Fibroblast of skin of right quadriceps (primary cell): ENCODE measurements around the gene SEMA4D.

Experiments
- DNase-seq: peaks from one replicate; pipeline ENCODE4 v3.0.0-alpha.2; 2013

The SEMA4D gene

DNA sequence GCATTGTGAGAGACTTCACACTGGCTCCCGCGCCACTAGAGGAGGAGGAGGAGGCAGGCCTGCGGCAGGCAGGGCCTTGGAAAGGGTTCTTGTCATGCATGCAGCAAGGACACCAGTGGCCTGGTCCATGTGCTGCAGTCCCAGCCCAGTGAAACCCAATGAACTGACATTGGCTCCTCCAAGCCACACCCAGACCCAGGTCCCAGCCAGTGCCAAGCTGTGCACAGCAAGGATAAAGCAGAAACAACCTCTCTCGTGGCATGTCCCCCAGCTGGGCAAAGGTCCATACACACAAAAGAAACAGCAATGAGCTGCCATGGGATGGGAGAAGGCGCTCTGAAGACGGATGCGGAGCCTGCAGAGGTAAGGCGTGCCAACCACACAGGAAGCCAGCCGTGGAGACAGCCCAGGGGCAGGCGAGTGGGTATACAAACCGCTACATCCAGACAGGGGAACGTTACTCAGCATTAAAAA is 89.2 kb downstream of the SEMA4D start:
- no peak for DNase-seq

DNA sequence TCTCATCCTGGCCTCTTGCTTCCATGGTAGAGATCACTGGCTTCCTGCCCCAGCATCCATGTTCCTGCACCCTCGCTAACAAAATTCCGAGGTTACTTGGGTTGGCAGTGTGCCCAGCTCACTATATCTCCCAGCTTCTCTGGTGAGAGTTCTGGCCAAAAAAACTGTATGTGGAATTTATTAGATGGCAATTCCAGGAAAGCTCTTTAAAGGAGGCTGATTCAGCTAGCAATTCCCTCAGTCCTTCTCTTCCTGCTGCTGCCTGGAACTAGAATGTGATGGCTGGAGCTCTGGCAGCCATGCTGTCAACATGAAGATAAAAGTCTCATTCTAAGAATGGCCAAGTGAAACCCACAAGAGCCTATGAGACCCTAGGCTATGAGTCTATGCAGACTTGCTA is 90.8 kb downstream of the SEMA4D start:
- DNase-seq, result peak; percentile 67

DNA sequence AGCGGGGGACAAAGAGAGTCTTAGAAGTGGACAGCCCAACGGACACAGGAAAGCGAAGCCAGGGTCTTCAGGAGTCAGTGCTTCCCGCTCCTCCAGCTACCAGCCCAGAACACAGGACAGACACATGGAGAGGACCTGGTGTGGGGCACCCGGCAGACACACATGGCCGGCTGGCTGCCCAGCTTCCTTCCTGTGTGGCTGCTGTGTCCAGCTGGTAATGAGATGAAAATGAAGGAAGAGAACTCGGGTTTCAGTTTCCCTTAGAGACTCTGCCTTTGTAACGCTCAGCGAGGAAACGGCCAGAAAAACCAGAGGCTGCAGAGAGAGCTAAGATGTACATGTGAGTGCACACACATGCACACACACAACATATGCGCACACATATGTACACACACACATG is 92.1 kb downstream of the SEMA4D start:
- DNase-seq, result no peak

DNA sequence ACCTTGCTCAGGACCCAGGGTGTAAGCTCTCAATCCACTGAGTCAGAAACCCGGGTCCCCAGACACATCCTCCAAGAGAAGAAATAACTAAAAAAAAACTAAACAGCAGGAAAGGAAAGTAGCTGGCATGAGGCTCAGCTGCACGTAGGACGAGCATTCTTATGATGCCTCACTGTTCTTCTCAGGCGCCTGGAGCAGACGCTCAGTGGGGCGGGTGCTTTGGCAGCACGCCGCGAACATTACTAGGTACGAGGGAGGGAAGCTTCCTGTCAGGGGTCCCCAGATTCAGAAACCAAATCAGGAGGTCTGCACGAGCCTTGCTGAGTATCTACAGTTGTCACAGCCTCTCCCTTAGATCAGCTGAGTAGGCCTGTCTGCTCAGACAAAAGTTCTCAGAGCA is 93.8 kb downstream of the SEMA4D start:
- DNase-seq, result no peak

DNA sequence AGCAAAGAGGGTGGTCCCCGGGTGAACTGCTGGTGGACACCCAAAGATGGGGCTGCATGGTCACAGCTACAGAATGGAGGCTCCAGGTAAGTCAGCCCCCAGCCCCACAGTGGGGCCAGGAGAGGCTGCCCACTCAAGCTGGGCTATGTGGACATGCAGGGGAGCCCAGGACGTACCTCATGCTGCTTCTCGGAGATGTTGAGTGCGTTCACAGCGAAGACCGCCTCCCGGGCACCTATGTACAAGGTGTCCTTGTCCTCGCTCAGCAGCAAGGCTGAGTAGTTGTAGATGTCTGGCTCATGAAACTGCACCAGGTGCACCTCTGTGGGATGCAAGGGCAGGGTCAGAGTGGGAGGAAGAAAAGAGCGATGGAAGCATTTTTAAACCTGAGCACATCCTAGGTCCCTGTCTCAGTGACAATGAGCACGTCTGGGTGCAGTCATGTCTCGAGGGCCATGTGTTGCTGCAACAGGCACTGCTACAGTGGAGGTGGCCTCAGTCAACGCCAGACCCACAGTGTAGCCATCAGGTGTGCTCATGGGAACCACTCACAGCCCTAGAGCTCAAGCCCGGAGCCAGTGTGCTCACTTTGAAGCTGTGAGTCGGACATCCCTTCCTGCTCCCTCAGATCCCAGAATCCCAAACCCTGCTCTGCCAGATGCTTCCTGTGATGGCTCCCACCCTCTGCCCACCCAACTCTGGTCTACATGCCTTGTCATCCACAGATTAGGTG is 95.1 kb downstream of the SEMA4D start:
- no peak for DNase-seq

DNA sequence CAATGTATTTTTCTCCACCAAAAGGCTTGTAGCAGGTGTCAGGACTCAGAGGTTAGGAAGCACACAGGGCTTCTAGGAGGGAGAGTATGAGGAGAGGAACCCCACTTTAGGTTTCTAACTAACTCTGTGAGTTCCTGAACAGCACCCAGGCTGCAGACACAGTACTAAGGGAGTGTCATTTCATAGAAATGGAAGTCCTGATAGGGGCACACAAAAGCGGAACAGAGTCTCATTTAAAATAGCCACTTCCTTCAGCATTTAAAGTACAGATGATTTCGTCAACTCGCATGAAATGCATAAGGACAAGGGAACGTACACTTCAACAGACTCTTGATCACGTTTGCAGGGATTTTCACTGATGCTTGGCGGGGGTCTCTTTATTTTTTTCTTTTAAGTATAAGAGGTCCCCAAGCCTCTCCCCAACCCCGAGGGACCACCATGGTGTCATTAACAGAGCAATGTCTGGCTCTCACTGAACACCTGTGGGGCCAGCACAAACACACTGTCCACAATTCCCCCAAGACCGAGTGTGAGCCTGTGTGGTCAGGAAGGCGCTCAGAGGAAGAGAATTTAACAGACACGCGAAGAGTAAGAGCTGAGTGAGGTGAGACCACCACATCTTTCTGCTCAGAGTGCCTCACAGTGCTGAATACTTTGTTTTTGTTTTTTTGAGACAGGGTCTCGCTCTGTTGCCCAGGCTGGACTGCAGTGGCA is 97.4 kb downstream of the SEMA4D start:
- no peak for DNase-seq

DNA sequence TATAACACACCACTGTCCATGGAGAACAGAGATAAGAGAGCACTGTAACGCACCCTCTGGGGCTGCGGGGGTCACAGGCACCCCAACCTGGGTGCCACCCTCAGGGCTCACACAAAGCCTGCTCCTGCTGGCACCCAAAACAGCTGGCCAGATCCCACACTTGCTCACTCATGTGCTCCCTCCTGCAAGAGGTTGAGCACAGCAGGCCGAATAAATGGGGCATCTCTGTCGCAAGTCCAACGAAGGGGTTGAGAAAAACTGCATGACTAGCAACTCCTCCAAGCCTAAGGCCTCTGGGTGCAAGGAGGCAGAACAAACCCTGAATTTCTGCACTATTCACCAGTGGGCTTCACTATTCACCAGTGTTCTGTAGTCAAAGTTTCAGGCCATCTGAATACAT is 99.3 kb downstream of the SEMA4D start:
- DNase-seq, result no peak

DNA sequence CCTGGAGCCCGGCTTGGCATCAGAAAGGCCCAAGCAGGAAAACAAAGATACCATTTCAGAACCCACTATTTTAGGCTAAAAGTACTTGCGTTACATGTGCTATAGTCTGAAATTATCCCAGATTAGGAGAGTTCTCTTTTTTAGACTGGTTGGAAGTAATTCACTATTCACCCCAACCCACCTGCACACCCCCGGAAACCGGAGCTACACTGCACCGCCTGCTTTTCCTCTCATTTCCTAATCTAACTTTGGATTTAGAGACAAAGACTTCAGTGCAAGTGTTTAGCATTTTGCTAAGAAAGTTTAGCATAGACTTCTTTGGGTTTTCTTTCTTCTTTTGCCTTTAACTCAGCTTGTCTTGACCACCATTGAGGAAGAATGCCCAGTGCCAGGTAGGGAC is 100.4 kb downstream of the SEMA4D start:
- no peak for DNase-seq

DNA sequence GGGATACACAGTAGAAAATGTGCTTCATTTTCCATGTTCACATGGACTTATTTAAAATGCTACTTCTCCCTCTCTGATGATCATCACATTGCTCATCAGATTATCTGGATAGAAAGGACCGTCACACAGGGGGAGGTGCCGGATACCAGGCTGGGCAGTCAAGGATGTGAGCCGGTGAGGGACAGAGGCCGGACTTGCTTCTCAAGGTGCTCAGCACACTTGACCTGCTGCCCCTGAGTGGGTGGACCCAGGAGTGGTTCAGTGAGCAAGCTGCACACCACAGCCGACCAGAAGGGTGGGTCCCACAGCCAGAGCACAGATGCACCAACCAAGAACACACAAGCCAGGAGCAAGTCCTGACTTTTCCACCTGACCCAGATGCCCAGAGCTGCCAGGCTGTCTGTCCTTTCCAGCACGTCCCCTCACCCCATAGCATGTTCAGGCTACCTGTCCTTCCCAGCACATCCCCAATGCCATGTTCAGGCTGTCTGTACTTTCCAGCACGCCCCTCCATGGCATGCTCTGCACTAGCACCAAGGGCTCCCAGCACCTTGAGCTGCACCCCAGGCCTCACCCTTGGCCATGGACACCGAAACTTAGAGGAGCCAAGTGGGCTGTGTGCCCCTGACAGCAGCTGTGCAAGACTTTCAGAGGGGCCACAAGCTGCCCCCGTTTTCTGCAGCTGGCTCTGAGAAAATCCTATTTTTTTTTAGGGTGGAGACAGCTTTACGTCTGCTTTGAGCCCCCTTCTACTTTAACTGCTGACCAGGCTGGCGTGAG is 101.8 kb downstream of the SEMA4D start:
- no peak for DNase-seq

DNA sequence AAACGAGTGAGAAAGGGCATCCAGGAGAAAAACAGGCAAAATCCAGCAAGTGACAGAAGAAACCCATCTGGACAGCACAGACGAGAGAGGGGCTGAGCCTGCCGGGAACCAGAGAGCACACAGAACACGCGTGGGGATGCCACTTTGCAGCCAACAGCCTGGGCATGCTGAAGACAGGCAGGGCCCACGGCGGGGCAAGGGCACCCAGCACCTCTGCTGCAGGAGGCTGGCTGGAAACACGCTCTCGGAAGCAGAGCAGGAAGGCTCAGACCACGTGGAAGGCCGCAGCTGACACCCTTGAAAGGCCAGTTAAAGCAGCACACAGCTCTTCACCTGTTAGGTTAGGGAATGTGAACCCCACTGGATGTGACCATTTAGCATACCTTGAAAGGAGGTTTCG is 103.5 kb downstream of the SEMA4D start:
- DNase-seq, result no peak

DNA sequence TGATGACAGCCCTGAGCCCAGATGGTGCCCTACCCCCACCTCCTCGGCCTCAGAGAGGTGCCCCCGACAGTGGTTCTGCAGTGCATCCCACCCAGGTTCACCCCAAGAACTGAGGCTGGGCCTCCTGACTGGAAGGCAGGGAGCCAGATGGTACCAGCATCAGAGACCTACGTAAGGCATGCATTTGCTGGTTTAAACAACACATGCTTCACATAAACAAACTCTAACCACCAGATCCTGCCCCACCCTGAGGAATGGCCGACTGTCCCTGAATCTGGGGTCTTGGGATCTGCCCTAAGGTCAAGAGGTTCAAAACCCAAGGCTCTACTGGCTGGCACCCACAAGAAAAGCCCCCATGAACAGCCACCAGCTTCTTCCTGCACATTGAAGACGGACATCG is 106.3 kb downstream of the SEMA4D start:
- no peak for DNase-seq

DNA sequence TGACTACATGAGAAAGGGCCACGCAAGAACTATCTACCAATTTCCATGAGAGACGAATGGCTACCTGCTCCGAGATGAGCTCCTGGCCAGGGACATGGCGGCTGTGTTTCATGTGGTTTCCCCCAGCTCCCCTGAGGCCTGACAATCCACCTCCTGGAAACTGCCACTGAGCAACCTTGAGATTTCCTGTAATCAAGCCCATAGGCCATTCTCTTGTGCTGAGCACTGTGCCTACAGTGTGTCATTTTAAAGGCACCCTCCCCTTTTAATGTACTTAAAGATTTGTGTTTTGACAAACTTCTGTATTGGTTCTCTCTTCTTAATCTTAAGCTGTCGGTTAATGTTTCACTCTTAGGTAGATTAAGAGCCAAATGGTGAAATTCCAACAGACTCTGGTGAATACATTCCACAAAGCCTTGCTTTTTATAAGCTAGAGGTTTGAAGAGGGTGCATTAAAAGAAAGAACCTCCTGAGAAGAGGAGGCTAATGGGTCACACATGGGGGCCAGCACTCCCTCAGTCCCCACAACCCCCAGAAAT is 107.3 kb downstream of the SEMA4D start:
- no peak for DNase-seq

DNA sequence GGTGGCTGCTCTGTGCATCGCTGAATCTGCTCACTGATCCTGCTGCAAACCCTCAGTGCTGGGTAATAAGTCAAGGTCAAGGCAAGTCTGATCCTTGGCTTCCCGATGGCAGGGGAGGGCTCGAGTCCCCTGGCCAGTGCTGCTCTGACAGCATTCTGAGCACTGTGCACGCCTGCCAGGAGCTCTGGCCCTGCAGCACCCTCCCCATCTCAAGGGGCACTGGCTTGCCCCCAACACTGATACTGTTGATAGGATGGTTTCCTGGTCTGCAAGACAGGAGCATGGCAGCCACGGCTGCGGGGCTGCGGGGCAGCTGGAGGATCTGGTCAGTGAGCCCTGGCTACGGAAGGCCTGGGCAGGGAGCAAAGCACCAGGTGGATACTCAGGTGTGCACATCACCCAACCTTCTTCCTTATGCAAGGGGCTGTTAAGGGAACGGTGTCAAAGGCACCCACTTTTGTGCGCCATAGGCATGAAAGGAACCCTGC is 107.8 kb downstream of the SEMA4D start:
- DNase-seq, result no peak

DNA sequence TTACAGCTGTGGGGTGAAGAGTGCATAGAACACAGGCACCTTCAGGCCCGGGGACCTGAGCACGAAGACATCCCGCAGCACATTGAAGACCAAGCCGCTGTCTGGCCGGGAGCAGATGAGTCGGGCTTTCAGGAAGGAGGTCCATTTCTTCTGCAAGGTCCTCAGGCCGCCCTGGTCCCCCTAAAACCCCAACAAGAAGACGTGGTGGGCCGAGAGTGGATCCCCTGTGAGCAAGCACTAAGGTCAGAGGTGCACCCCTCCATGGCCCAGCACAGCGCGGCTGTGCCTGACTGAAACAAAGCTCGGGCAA is 109.1 kb downstream of the SEMA4D start:
- no peak for DNase-seq

DNA sequence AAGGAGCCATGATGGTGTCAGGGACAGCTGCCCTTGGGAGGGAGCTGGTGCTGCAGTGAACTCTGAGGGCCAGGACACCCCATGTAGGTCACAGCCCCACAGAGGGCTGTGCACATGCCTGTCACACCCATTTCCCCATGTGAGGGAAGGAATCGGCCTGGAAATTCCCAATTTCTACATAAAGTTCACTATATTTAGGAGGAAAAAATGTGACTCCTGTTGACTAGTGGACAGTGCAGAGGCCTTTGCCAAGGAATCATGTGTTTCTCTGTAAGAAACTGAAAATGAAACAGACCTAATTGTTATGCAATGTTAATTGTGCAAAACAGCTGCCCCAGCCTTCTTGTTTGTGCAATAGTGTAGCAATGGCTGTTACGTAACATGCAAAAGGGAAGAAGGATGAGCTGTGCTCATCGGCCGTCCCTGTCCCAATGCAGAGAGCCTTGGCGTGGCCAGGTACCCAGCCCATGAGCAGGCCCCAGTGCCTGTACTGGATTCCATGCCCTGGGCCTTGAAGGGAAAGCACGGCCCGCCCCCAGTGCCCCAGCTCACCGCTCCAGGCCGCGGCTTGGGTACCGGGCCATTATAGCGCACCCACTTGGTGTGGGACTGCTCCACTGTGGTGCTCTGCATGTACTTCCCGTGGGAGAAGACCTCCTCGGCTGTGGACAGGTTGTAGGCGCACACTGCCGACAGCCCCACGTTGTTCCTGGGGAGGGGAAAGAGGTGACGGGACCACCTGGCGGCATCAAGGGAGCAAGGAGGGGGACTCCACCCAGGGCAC is 109.6 kb downstream of the SEMA4D start:
- DNase-seq, result peak; percentile 74

DNA sequence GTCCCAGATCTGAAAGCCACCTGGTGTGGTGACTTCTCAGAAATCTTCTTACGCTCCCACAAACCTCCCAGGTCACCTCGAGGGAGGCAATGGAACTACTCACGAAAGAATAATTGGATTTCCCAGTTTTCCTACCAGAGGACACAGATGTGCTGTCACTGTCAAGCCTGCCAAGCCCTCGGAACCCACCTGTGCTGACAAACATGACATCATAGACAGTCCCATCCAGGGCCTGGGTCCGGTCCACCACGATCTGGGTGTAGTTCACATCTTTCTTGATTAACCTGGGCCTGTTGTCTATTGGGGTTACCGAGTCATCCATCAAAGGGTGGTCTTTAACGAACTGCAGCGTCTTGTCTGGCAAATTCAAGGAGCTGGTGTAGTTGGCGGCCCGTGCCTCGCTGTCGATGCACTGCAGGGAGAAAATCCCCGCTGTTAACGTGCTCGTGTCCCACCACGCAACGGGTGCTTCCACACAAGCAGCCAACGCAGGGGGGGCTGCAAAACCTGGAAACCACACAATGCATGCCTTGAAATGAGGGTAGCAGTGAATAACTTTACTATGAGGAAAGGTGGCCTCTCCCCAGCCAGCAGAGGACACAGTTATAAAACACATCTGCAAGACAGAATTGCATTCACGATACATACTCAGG is 110.6 kb downstream of the SEMA4D start:
- DNase-seq, result no peak

DNA sequence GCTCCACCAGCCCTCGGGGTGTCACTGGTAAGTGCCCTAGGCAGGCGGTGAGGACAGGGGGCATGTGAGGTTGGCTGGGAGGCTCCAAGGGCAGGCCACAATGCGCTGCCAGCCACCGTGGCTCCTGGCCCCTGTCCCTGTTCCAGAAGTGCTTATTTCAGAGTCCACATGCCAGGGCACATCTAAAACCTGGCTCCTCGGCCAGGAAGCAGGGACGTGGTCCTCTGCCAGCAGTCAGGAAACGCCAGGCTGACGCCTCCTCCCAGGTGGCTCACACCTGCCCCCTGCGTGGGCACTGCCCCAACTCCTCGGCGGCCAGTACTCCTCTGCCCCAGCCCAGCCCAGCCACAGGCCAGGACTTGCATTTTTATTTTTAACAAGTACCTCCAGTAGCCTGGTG is 111.1 kb downstream of the SEMA4D start:
- no peak for DNase-seq

DNA sequence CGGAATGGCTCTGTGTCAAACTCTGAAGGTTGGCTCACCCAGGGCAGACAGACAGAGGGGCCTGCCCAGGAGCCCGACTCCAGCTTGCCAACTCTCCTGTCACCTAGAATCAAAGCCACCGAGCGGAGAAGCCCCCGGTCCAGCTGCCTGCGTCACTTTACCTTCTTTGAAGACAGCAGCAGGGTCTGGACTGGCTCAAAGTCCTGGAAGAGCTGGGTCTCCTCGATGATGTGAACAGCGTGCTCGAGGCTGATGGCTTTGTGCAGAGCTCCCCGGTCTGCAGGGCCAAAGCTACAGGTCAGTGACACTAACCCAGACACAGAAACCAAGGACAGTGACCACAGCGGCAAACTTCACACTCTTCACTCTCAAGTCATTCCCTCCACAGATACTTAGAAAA is 111.7 kb downstream of the SEMA4D start:
- no peak for DNase-seq

DNA sequence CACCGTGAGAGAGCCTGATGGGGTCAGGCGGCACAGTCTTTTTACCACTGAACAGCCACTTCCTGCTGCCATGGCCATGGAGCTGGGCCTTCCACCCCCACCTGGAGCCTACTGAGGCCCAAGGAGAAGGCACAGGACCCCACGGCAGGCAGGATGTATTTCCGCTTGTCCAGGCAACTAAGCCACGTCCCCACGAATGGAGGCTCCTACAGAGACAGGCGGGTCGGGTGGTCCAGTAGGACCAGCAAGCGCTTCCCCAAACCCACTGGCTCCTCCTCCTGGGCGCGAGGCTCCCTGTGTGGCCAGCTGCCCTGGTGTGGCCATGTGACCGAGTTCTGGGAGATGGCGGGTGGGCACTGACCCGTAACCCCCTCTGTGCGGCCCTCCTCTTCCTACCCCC is 113.1 kb downstream of the SEMA4D start:
- no peak for DNase-seq

DNA sequence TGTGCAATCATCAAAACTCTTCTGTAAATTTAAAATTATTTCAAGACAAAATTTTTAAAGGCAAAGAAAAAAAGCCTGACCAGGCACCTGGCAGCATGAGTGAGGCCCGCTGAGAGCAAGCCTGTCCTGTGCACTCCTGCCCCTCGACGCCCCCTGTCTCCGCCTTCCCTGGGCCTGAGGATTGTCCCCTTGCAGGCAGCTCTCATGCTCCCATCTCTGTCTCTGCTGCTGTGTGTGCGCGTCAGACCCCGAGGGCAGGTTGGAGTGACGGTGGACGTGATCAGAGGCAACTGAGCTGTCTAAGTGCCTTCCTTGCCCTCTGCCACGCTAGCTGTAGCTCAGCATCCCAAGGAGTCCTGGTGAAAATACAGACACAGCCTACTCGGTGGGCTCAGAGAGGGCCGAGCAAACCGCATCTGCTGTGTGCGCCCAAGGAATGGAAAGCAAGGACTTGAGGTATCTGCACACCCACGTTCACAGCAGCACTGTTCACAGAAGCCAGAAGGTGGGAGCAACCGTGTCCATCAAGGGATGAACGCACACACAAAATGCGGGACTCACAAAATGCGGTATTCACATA is 114.1 kb downstream of the SEMA4D start:
- DNase-seq, result no peak

DNA sequence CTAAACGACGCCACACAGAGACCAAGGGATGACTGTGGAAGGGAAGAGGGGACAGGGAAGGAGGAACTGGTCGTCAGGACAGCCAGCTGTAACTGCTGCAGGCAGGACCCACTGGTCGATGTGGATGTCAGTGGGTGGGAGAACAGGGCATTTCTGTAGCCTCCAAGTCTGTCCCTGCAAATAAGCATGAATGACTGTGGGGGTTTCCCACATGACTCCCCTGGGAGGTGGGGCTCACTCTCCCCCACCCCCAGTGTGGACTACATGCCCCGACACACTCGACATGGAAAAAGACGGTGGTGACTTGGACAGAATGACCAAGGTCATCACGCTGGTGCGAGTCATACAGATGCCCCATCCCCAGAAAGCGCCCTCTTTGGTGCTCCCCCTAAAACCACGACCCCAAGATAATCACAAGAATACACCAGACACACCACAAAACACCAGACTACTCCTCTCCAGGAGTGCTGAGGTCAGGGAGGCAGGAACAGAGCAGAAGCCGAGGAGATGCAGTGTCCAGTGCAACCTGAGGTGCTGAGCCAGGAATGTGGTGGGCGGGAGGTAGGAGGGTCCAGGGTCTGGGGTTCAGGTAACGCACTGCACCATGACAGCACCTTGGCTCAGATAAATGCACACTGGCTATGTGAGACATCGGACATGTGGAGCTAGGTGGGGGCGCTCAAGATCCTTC is 114.7 kb downstream of the SEMA4D start:
- no peak for DNase-seq
